Right kidney (tissue), 1 donor: ENCODE results near the gene KNDC1.
"Not testable (repeated sequence)": the region's sequence is repeated elsewhere in the genome, so short reads cannot be mapped to it uniquely, and the experiment has no call there.

Source experiments
- DNase-seq: peaks from one replicate; pipeline ENCODE4 v3.0.0-alpha.2; 2016

KNDC1 gene

GRCh38 chr10:133162178-133162909, 2.3 kb downstream of the KNDC1 start:
- DNase-seq, result no peak

GRCh38 chr10:133162910-133163856, 3.2 kb downstream of the KNDC1 start:
- DNase-seq, result no peak

- DNase-seq, result no peak
These were observed 4.1 kb downstream of the KNDC1 start for GRCh38 chr10:133163889-133164815.

- DNase-seq, result no peak
These were observed 5.0 kb downstream of the KNDC1 start for GRCh38 chr10:133164816-133165555.

GRCh38 chr10:133165556-133166503, 5.8 kb downstream of the KNDC1 start:
- no peak for DNase-seq

- DNase-seq, result no peak
These were observed 6.4 kb downstream of the KNDC1 start for GRCh38 chr10:133166504-133166827.

GRCh38 chr10:133166828-133167692, 7.0 kb downstream of the KNDC1 start:
- DNase-seq, result no peak

- no peak for DNase-seq
These were observed 7.9 kb downstream of the KNDC1 start for GRCh38 chr10:133167693-133168616.

- DNase-seq, result no peak
These were observed 8.6 kb downstream of the KNDC1 start for GRCh38 chr10:133168617-133169031.

GRCh38 chr10:133169173-133169947, 9.3 kb downstream of the KNDC1 start:
- DNase-seq, result no peak

- DNase-seq, result no peak
These were observed 10.1 kb downstream of the KNDC1 start for GRCh38 chr10:133170092-133170491.

GRCh38 chr10:133173860-133174640, 14.0 kb downstream of the KNDC1 start:
- DNase-seq, result no peak

- DNase-seq, result no peak
These were observed 14.8 kb downstream of the KNDC1 start for GRCh38 chr10:133174689-133175263.

GRCh38 chr10:133175624-133176023, 15.6 kb downstream of the KNDC1 start:
- DNase-seq, result not testable (repeated sequence)

- DNase-seq, result no peak
These were observed 16.5 kb downstream of the KNDC1 start for GRCh38 chr10:133176546-133176945.
